Measurements from ENCODE around the gene MICAL2.

DNA sequence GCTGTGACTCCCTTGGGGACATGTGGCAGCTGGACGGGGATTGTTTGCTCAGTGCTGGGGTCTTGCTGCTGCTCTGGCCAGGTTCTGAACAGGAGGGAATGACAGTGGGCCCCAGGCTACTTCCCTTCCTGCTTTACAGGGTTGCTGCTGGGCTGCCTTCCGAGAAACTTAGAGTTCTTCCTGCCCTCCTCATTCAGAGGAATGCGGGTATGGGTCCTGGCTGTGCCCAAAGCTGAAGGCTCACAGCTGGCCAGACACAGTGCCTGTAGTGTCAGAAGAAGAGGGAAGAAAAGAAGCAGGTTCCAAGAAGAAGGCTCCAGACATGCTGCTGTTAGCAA, 158.7 kb downstream of the MICAL2 start:
- TF ChIP-seq CTCF (IDR thresholded peaks at IDR 0.05) = no peak
- TF ChIP-seq EP300 (IDR thresholded peaks at IDR 0.05) = no peak
- TF ChIP-seq POLR2A (IDR thresholded peaks at IDR 0.05) = no peak
